GM10266 (cell line): ENCODE measurements around the gene TBC1D24.

Source experiments
- DNase-seq: peaks from one replicate; pipeline ENCODE4 v3.0.0; 2012; ENCODE audit errors: extremely low spot score
- TF ChIP-seq, protein P1 (sequence below): IDR thresholded peaks from 2 replicates; pipeline ENCODE4 v1.5.1; 2012; ENCODE audit warnings: mild to moderate bottlenecking, low read depth; ENCODE audit not compliant: control insufficient read depth, insufficient read depth; ENCODE audit errors: missing control alignments

TBC1D24 gene

DNA sequence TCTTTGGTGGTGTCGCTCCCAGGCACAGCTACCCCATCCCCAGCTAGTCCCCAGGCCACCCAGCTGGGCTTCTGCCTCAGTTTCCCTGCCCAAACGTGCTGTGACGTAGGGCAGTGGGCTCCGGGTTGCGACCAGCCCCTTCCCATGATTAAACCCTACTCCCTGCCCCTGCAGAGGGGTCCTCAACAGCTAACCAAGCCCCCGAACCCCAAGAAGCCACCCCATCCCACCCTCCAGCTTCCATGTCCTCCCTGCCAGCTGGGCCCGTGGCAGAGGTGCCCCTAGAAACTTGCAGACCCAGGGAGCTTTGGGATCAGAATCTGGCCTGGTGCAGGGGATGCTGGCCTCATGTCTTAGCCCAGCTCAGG is 4.7 kb upstream of the TBC1D24 start:
- no peak for DNase-seq
- TF ChIP-seq, protein P1, sequence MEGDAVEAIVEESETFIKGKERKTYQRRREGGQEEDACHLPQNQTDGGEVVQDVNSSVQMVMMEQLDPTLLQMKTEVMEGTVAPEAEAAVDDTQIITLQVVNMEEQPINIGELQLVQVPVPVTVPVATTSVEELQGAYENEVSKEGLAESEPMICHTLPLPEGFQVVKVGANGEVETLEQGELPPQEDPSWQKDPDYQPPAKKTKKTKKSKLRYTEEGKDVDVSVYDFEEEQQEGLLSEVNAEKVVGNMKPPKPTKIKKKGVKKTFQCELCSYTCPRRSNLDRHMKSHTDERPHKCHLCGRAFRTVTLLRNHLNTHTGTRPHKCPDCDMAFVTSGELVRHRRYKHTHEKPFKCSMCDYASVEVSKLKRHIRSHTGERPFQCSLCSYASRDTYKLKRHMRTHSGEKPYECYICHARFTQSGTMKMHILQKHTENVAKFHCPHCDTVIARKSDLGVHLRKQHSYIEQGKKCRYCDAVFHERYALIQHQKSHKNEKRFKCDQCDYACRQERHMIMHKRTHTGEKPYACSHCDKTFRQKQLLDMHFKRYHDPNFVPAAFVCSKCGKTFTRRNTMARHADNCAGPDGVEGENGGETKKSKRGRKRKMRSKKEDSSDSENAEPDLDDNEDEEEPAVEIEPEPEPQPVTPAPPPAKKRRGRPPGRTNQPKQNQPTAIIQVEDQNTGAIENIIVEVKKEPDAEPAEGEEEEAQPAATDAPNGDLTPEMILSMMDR = no peak

DNA sequence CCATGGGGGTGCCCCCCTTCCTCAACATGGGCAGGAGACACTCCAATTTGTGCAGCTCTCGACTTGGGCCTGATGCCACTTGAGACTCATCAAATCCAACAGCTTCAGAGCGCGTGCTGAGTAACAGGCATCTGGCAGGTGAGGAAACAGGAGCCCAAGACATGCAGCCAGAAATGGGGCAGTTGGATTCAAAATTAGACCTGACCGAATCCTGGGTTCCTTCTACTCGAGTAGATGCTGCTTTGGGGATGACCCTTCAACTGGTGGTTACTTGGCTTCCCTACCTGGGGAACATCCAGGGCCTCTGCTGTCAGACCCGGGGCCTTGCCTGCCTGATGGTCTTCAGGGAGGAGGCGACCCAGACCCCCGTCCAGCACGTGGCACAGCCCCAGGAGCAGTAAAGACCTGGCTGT is 4.3 kb upstream of the TBC1D24 start:
- DNase-seq = peak; percentile 51
- TF ChIP-seq, protein P1 = no peak

- DNase-seq = peak; percentile 77
- TF ChIP-seq, protein P1 = no peak
Observed at GRCh38 chr16:2471016-2471652, 3.8 kb upstream of the TBC1D24 start, which contains the start of gene NTN3. Gene NTN3 (plus strand): TSS chr16:2471297. CDS start chr16:2471702, 405 bp downstream.

DNA sequence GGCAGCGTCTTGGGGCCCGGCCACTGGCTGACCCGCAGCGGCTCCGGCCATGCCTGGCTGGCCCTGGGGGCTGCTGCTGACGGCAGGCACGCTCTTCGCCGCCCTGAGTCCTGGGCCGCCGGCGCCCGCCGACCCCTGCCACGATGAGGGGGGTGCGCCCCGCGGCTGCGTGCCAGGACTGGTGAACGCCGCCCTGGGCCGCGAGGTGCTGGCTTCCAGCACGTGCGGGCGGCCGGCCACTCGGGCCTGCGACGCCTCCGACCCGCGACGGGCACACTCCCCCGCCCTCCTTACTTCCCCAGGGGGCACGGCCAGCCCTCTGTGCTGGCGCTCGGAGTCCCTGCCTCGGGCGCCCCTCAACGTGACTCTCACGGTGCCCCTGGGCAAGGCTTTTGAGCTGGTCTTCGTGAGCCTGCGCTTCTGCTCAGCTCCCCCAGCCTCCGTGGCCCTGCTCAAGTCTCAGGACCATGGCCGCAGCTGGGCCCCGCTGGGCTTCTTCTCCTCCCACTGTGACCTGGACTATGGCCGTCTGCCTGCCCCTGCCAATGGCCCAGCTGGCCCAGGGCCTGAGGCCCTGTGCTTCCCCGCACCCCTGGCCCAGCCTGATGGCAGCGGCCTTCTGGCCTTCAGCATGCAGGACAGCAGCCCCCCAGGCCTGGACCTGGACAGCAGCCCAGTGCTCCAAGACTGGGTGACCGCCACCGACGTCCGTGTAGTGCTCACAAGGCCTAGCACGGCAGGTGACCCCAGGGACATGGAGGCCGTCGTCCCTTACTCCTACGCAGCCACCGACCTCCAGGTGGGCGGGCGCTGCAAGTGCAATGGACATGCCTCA is 3.1 kb upstream of the TBC1D24 start:
- TF ChIP-seq, protein P1 = no peak
- no peak for DNase-seq

GRCh38 chr16:2472488-2472864 is 2.5 kb upstream of the TBC1D24 start:
- TF ChIP-seq, protein P1 = no peak

GRCh38 chr16:2472885-2473445 is 2.0 kb upstream of the TBC1D24 start:
- no peak for DNase-seq
- TF ChIP-seq, protein P1 = no peak

More at GRCh38 chr16:2472488-2472864, 2.5 kb upstream of the TBC1D24 start:
- DNase-seq = no peak
